ENCODE measurements around the gene HMGB3.
A peak's percentile ranks its signal among the peaks of the same experiment; 100 is the strongest.
"Not testable (repeated sequence)": the region's sequence is repeated elsewhere in the genome, so short reads cannot be mapped to it uniquely, and the experiment has no call there.

HMGB3 gene

GRCh38 chrX:150982788-150983520 lies at the start of gene HMGB3:
Gene HMGB3, plus strand, starts transcription at chrX:150983335. Its CDS starts 2,265 bp downstream, at chrX:150985600.
- DNase-seq (ENCODE audit: low read depth in 2 of 2) = peak; percentile 62 to 66

DNA sequence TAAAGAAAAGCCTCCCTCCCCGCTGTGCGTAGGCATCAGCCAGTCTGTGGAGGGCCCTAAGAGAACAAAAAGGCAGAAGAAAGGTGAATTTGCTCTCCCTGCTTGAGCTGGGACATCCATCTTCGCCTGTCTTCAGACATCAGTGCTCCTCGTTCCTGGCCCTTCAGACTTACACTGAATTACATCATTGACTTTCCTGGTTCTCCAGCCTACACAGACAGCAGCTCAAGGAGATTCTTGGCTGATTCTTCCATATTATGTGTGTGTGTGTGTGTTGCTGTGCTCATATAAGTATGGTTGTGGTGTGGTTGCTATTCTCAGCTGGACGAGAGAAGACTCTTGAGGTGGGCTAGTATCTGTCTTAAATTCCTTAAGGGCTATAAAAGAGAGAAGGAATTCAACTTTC lies 49.2 kb upstream of the HMGB3 start:
- no peak for DNase-seq (ENCODE audit: low read depth in 2 of 2)

DNA sequence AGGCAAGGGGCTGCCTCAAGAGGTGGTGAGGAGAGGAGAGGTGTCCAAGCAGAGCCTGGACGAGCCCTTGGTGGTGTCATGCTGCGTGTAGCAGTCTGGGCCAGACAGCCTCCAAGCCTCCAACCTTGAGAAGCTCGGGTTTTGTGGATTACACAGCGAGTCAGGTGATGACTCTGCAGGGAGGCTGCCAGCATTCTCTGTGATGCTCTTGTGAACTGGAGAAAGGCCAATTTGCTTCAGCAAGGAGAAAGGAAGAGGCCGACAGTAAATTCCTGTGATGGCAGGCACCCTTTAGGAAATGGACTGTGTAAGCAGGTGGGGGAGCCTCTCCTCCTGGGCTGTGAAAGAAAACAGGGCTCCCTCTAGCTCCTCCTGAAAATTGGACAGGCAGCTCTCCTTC lies 48.7 kb upstream of the HMGB3 start:
- DNase-seq (ENCODE audit: low read depth in 2 of 2) = no peak

DNA sequence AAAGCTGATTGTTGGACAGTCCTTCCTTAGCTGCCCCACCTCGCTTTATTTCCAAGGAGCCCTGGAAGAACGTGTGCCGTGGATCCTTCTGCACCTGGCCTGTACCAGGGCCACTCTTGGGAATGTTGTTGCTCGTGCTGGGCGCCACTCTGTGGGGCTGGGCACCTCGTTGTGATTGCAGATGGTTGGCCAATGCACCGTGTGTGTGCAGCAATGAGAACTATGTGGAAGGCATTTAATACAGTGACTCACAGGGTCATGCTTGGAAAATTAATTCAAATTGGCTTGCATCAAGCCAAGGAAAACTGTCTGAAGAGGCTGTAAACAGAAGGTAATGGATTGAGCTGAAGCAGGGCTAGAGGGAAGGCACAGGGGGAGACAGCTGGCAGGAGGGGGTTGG lies 47.7 kb upstream of the HMGB3 start:
- no peak for DNase-seq (ENCODE audit: low read depth in 2 of 2)

- no peak for DNase-seq (ENCODE audit: low read depth in 2 of 2)
Observed at GRCh38 chrX:150936556-150936955, 46.6 kb upstream of the HMGB3 start.

DNA sequence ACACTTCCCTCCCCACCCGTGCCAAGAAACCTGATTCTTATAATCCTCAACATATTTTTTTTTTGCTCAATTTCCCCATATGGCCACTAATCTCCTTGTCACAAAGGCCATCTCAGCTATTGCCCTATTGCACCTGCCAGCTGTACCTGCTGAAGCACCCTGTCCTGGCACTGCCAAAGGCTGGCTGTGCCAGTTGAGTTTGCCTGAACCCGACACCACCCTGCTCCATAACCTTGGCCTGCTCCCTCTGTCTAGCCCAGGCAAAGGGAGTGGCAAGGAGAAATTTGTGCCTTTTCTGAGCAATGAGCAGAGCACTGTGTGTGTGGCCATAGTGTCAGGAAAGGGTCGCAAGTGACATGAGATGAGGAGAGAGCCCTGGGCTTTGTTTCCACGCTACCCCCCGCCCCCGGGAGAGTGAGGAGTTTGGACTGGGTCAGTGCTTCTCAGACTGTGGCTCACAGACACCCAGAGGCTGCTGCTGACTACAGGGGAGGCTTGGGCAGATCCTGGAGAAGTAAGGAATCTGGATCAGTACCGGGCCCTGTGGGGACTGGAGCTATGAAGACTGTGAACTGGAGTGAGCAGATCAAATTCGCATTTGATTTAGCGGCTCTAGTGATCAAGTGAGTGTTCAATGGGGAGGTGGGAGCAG lies 42.2 kb upstream of the HMGB3 start:
- no peak for DNase-seq (ENCODE audit: low read depth in 2 of 2)

DNA sequence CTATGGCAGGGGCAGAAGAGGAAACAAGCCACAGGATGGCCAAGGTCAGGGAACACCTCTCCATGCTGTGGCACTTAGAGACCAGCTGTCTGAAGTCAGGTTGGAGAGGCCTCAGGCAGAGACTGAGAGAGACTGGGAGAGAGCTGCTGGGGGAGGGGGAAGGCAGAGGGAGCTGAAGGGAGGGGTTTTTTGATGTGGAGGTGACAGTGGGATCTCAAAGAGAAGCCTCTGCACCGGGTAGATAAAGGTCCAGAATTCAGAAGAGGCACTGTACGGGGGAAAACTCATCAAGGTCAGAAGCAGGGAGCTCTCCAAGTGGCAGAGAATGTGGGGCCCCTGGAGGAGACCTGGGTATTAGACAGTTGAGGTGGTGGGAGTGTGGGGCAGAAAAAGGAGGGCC lies 41.6 kb upstream of the HMGB3 start:
- no peak for DNase-seq (ENCODE audit: low read depth in 2 of 2)

- DNase-seq (ENCODE audit: low read depth in 2 of 2) = no peak
Observed at GRCh38 chrX:150942942-150943594, 40.1 kb upstream of the HMGB3 start.

GRCh38 chrX:150944233-150944632 lies 38.9 kb upstream of the HMGB3 start:
- DNase-seq (ENCODE audit: low read depth in 2 of 2) = no peak

DNA sequence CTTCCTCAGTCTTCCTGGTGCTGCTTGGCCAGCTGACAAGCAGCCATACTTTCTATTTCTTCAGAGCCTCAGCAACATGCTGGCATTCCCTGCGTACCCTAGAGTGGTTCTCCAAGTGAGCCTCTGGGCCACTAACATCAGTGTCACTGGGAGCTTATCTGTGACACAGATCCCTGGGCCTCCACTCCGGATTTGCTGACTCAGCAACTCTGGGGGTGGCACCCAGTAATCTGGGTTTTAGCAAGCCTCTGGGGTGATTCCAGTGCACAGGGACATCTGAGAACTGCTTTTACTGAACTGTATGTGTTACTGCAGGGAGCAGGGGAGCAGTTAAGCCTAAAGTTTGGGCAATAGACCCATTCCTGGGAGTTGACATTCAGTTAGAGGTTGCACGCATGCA lies 28.2 kb upstream of the HMGB3 start:
- DNase-seq (ENCODE audit: low read depth in 2 of 2) = no peak

GRCh38 chrX:150955590-150955989 lies 27.5 kb upstream of the HMGB3 start:
- DNase-seq (ENCODE audit: low read depth in 2 of 2) = no peak

- no peak for DNase-seq (ENCODE audit: low read depth in 2 of 2)
Observed at GRCh38 chrX:150958177-150958576, 25.0 kb upstream of the HMGB3 start.

- no peak for DNase-seq (ENCODE audit: low read depth in 2 of 2)
Observed at GRCh38 chrX:150959557-150959956, 23.6 kb upstream of the HMGB3 start.

DNA sequence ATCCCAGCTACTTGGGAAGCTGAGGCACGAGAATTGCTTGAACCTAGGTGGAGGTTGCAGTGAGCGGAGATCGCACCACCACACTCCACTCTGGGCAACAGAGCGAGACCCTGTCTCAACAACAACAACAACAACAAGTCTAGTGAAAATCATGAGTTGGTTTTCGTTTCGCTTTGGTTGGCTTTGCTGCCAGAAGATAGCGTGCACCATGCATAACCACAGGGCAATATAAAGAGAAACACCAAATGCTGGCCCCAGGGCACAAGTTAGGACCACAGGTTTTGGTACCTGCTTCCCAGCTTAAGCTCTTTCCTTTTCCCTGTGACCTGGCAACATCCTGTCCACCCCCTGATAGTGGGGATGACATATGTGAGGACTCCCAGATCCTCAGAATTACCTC lies 21.5 kb upstream of the HMGB3 start:
- DNase-seq (ENCODE audit: low read depth in 2 of 2) = no peak

DNA sequence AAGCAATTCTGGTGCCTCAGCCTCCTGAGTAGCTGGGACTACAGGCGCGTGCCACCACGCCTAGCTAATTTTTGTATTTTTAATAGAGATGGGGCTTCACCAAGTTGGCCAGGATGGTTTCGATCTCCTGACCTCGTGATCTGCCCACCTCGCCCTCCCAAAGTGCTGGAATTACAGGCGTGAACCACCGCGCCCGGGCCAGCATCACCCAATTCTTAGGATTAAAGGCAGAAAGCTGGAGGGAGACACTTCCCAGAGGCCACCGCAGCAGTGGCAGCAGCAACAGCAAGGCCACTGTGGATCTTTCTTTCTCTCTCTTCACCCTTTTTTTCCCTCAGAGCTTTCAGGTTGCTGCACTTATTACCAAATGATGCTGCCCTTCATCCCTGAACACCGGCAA lies 18.7 kb upstream of the HMGB3 start:
- DNase-seq (ENCODE audit: low read depth in 2 of 2) = not testable (repeated sequence)

DNA sequence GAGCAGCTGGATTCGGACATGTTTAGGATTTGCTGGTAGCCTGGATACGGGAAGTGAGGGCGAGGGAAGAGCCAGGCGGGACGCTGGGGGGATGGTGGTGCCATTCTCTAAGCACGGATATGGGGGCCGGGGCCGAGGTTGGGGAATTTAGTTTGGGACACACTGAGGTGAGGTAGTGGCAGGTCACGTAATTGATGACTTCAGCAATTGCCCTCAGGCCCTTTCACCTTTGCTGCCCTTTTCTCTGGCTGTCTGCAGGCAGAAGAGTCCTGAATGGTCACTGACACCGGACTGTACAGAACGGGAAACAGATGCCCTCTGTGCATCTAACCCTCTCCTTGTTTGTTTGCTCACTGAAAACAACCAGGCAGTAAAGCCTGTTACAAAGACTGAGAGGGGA lies 16.9 kb upstream of the HMGB3 start:
- no peak for DNase-seq (ENCODE audit: low read depth in 2 of 2)

- no peak for DNase-seq (ENCODE audit: low read depth in 2 of 2)
Observed at GRCh38 chrX:150966742-150967141, 16.4 kb upstream of the HMGB3 start.

DNA sequence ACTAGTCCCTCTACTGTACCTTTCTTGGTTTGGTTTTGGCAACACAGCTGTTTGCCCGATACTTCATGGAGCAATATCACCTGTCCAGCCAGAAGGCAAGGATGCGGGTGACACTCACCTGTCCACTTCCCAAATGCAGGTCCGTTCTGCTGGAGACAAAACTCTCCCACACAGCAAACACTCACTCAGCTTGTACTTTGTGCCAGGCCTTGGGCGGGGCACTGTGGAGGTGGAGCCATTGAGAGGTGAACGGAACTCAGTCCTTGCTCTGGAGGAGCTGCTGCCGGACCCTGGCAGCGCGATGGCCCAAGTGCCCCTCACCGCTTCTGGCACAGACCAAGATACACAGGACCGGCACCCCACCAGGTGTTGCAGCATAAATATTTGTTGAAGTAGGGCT lies 15.3 kb upstream of the HMGB3 start:
- no peak for DNase-seq (ENCODE audit: low read depth in 2 of 2)

DNA sequence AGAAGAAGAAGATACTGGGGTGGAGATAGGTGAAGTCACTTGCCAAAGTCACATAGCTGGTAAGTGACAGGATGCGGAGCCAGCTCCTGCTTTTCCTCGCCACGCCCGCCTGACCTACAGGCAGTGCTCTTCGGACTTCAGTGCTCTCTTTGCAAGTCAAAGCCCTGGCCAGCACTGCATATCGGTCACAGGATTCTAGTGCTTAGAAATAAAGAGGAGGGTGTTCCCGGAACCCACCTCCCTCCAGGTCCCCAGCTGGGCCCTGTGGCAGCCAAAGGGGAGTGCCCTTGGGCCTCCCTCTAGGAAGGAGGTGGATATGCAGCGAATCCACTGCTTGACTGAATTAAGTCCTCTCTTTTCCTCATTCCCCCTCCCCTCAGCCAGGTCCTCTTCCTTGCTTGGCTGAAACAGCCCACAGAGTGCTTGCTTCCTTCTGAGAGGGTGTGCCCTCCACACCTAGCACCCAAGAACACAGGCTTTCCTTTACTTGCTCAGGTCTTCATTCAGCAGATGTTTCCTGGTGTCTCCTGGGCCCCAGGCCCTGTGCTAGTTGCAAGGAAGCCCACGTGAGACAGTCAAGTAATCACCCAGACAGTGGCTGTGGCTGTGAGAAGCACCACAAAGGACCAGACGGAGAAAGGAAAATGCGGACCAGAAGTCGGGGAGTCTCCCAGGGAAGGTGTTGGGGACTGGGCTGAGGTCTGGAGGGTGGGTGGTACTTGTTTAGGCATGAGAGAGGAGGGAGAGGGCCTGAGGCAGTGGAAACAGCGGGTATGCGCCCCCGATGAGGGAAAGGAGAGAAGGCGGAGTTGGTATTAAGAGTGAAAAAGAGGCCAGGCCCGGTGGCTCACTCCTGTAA lies 14.0 kb upstream of the HMGB3 start:
- DNase-seq (ENCODE audit: low read depth in 2 of 2) = no peak

DNA sequence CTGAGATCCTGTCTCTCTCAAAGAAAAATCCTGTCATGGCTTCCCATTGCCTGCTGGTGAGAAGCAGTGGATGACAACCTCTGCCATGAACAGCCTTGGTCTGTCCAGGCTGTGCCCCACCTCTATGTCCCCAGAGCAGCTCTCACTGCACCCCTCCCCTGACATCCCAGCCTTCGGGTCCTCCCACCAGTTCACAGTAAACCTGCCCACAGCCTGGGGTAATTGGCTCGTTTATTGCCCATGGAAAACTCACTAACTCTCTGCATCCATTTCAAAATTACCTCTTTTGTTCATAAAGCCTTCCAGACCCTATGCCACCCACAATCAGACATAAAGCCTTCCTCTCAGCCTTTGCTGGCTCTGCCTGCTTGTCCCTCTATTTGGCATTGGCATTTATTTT lies 10.7 kb upstream of the HMGB3 start:
- no peak for DNase-seq (ENCODE audit: low read depth in 2 of 2)

DNA sequence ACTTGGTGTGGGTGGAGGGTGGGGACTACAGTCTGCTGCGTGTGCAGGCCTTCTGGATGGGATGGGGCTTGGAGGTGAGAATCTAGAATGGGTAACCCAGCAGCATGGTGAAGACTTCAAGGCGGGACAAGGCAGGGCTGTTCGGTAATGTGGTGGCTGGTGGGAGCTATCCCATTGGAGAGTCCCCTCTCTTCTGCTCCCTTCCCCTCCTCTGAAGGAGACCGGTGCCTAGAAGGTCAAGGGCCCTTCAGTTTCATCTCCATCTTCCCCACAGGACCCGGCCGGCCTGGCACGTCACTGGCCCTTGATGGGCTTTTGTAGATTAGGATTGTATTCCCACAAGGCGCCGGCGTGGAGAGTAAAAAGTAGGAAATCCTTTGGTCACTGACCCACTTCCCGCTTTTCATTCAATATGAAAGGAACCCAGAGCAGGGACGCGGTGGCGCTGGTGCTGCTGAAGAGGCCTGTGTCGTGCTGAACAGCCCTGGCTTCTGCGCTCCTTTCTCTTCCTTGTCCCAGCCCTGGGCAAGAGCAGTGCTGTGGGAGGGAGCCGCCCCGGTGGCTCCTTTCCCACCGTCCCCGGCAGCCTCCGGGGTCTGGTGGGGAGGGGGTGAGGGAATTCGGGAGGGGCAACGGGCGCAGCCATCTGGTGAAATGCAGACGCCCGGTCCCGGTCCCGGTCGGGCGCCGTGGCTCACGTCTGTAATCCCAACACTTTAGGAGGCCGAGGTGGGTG lies 7.3 kb upstream of the HMGB3 start:
- no peak for DNase-seq (ENCODE audit: low read depth in 2 of 2)

Data from fibroblast of skin of left biceps (primary cell).